GM19035 (cell line): ENCODE data around the gene HPGD.
"Not testable (repeated sequence)": the region's sequence is repeated elsewhere in the genome, so short reads cannot be mapped to it uniquely, and the experiment has no call there.

Experiments
- ATAC-seq: cut with Tn5 transposase; IDR thresholded peaks from one replicate; pipeline ENCODE4 v1.9.1; 2021; ENCODE audit not compliant: unreplicated experiment

HPGD gene

GRCh38 chr4:174528226-174528625 lies 5.9 kb upstream of the HPGD start:
- ATAC-seq, result no peak

- ATAC-seq, result no peak
These were observed 4.4 kb upstream of the HPGD start for GRCh38 chr4:174526731-174527130.

- ATAC-seq, result no peak
These were observed 2.0 kb upstream of the HPGD start for GRCh38 chr4:174524242-174524641.

GRCh38 chr4:174523025-174523693 lies 871 bp upstream of the HPGD start:
- no peak for ATAC-seq

- peak; percentile 45 for ATAC-seq
These were observed 497 bp downstream of the HPGD start for GRCh38 chr4:174521800-174522182.

GRCh38 chr4:174520660-174521059 lies 1.6 kb downstream of the HPGD start:
- ATAC-seq, result no peak

- ATAC-seq, result no peak
These were observed 4.5 kb downstream of the HPGD start for GRCh38 chr4:174517502-174518445.

GRCh38 chr4:174516794-174517193 lies 5.5 kb downstream of the HPGD start:
- ATAC-seq, result no peak

- ATAC-seq, result no peak
These were observed 5.9 kb downstream of the HPGD start for GRCh38 chr4:174516345-174516744.

- no peak for ATAC-seq
These were observed 9.5 kb downstream of the HPGD start for GRCh38 chr4:174512745-174513144.

GRCh38 chr4:174505892-174506291 lies 16.4 kb downstream of the HPGD start:
- no peak for ATAC-seq

GRCh38 chr4:174505007-174505406 lies 17.3 kb downstream of the HPGD start:
- no peak for ATAC-seq

- no peak for ATAC-seq
These were observed 19.1 kb downstream of the HPGD start for GRCh38 chr4:174503079-174503715.

GRCh38 chr4:174496631-174497432 lies 25.5 kb downstream of the HPGD start:
- ATAC-seq, result no peak

- ATAC-seq, result no peak
These were observed 26.7 kb downstream of the HPGD start for GRCh38 chr4:174495626-174496025.

- no peak for ATAC-seq
These were observed 27.6 kb downstream of the HPGD start for GRCh38 chr4:174494726-174495125.

- ATAC-seq, result no peak
These were observed 28.1 kb downstream of the HPGD start for GRCh38 chr4:174494146-174494545.

- ATAC-seq, result no peak
These were observed 31.8 kb downstream of the HPGD start for GRCh38 chr4:174490451-174490961.

GRCh38 chr4:174488368-174488767 lies 33.9 kb downstream of the HPGD start:
- ATAC-seq, result not testable (repeated sequence)

GRCh38 chr4:174485025-174485424 lies 37.3 kb downstream of the HPGD start:
- no peak for ATAC-seq

GRCh38 chr4:174483792-174484191 lies 38.5 kb downstream of the HPGD start:
- ATAC-seq, result no peak
